GM21381 (cell line): ENCODE measurements around the gene CDH4.
"Not testable (repeated sequence)": the region's sequence is repeated elsewhere in the genome, so short reads cannot be mapped to it uniquely, and the experiment has no call there.

Experiments
- ATAC-seq: cut with Tn5 transposase; IDR thresholded peaks from one replicate; pipeline ENCODE4 v1.9.1; 2021; ENCODE audit warnings: mild to moderate bottlenecking, moderate library complexity; ENCODE audit not compliant: unreplicated experiment

Gene CDH4

DNA sequence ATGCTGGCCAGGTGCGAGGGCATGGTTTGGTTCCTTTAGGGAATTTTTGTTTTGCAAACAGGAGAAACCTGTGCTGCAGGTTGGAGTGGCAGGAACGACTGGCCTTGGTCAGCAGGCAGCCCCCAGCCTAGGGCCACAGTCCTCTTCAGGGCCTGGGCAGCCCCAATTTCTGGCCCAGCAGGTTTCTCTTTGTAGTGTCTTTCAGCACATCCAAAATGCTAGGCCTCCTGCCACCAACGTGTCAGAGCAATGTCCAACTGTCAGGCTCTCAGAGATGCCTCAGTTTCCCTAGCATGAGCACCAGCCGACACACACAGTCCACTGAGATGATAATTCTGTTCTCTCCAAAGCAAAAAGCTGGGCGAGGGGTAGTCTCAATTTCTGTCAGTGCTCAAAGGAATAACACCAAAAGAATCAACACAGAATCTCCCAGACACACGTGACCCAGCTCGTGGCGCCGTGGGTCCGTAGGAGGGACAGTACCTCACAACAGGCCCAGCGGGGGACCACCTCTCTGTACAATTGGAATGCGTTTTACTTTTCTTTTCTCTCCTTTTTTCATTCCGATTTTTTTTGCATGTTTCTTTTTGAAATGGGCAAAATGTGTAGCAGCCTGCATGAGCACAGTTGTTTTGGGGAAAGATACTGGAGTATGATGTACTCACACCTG is 687.8 kb downstream of the CDH4 start:
- no peak for ATAC-seq

DNA sequence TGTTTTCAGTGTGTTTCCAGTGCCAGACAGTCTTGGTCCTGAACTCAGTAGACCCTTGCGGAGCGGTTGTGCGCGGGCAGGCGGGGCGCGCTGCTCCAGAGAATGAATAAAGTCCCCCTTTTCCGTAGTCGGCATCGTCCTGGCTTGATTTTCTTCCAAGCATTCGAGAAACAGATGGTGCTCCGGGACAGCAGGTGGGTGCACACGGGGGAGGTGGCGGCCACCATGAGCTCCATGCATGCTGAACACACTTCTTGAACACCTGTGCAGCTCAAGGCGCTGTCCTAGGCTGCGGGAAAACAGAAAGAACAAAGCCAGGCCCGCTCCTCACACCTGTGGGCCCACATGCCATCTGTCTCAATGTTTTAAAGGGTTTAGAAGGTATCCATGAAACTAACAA is 688.4 kb downstream of the CDH4 start:
- ATAC-seq = no peak

DNA sequence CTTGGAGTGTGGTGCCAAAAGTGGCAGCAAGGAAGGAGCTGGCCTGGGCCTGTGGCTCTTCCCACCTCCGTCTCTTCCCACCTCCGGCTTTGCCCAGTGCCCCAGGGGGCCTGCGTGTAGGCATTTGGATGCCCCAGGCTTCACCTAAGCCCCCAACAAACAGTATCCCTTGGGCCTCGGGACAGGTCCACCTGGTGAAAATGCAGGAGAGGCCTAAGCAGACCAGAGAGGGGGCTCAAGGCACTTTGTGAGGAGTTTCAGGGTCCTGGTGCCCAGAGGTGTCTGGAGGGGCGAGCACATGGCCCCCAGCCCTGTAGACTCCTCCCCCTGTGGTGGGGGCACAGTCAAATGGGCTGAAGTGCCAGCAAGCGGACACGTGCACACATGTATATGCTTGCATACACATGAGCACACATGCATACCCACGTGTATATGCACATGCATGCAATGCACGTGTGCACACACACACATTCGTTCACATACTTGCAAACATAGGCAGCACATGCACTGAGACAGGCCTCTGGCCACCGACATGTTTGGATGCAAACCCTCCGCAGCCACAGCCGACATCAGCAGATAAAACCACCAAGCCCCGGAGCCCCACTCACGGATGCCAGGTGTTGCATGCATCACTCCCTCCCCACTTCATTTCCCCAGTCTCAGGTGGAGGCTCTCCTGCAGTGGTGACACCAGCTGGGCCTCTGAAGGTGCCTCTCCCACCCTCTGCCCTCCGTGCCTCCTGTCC is 689.1 kb downstream of the CDH4 start:
- no peak for ATAC-seq

DNA sequence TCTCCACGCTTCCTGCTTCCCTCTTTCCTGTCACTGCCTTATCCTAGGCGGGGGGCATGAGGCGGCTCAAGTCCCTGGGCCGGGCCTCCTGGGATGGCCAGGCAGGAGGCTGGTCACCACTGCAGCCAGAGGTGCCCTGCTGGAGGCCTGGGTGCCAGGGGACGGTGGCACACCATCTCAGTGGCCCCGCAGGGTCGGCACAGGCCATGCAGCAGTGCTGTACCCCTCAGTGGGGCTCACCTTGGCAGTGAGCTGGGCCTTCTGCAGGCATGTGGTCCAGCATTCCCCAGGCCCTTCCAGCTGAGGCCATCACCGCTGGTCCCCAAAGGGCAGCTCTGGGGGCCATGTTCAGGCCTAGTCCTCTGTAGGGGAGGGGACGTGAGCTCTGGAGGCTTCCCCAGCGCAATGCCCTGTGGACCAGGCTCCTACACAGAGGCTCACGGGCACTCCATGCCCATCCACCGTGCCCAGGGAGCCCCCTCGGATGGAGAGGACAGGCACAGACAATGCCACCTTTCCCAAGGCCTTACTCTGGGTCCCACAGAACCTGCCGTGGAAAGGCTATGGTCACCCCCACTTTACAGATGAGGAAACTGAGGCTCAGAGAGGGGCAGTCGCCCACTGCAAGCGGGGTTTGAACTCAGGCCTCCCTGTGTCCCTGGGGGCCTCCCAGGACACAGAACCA is 689.8 kb downstream of the CDH4 start:
- ATAC-seq = no peak

DNA sequence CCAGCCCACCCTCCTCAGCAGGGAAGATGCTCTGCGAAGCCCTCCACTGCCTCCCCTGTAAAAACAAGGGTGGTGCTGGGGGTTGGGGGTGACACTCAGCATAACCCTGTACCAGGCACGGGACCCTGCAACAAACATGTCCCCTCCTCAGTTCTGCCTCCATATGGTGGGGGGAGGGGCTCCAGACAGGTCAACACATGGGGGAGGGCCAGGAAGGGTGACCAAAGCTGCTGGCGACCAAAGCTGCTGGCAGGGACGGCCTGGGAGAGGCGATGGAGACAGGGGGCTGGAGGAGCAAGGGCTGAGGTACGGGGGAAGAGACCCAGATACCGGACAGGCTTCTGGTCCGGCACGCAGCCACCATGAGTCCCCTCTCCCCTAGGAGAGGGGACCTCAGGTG is 690.5 kb downstream of the CDH4 start:
- no peak for ATAC-seq

DNA sequence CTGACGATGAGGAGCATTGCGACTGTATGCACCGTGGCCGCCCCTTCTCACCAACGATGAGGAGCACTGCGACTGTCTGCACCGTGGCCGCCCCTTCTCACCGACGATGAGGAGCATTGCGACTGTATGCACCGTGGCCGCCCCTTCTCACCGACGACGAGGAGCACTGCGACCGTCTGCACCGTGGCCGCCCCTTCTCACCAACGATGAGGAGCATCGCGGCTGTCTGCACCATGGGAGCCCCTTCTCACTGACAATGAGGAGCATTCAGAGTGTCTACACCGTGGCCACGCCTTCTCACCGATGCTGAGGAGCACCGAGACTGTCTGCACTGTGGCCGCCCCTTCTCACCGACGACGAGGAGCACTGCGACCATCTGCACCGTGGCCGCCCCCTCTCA is 692.9 kb downstream of the CDH4 start:
- not testable (repeated sequence) for ATAC-seq

DNA sequence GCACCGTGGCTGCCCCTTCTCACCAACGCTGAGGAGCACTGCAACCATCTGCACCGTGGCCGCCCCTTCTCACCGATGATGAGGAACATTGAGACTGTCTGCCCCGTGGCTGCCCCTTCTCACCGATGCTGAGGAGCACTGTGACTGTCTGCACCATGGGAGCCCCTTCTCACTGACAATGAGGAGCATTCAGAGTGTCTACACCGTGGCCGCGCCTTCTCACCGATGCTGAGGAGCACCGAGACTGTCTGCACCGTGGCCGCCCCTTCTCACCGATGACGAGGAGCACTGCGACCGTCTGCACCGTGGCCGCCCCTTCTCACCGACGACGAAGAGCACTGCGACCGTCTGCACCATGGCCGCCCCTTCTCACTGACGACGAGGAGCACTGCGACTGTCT is 693.4 kb downstream of the CDH4 start:
- ATAC-seq = not testable (repeated sequence)

DNA sequence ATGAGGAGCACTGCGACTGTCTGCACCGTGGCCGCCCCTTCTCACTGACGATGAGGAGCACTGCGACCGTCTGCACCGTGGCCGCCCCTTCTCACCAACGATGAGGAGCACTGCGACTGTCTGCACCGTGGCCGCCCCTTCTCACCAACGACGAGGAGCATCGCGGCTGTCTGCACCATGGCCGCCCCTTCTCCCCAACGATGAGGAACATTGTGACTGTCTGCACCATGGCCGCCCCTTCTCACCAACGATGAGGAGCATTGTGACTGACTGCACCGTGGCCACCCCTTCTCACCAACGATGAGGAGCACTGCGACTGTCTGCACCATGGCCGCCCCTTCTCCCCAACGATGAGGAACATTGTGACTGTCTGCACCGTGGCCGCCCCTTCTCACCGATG is 696.0 kb downstream of the CDH4 start:
- not testable (repeated sequence) for ATAC-seq

DNA sequence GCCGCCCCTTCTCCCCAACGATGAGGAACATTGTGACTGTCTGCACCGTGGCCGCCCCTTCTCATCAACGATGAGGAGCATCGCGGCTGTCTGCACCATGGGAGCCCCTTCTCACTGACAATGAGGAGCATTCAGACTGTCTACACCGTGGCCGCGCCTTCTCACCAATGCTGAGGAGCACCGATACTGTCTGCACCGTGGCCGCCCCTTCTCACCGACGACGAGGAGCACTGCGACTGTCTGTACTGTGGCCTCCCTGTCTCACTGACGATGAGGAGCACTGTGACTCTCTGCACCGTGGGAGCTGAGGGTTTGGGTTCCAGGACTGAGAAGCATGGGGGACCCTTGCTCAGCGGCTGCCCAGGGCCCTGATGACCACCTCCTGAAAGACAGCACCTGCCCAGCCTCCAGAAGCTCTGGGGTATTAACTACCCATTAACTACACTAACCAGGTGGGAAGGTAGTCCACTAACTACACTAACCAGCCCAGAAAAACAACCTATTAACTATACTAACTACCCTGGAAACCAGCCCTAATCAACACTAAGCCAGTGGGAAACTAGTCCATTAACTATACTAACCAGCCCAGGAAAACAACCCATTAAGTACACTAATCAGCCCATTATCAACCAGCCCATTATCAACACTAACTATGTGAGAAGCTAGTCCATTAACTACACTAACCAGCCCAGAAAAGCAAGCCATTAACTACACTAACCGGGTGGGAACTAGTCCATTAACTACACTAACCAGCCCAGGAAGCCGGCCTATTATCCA is 696.7 kb downstream of the CDH4 start:
- no peak for ATAC-seq

DNA sequence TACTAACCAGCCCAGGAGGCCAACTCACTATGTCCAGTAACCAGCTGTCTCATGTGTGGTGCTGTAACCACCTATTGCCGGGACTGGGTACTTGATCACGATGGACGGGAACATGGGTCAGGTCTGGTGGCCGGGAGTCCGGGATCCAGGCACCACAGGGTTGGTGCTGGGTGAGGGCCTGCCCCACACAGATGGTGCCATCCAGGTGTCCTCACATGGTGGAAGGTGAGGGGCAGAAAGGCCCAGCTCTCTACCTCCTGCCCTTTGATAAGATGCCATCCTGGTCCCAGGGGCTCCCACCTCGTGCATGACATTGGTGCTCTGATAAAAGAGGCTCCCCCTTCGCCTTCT is 697.3 kb downstream of the CDH4 start:
- ATAC-seq = no peak

DNA sequence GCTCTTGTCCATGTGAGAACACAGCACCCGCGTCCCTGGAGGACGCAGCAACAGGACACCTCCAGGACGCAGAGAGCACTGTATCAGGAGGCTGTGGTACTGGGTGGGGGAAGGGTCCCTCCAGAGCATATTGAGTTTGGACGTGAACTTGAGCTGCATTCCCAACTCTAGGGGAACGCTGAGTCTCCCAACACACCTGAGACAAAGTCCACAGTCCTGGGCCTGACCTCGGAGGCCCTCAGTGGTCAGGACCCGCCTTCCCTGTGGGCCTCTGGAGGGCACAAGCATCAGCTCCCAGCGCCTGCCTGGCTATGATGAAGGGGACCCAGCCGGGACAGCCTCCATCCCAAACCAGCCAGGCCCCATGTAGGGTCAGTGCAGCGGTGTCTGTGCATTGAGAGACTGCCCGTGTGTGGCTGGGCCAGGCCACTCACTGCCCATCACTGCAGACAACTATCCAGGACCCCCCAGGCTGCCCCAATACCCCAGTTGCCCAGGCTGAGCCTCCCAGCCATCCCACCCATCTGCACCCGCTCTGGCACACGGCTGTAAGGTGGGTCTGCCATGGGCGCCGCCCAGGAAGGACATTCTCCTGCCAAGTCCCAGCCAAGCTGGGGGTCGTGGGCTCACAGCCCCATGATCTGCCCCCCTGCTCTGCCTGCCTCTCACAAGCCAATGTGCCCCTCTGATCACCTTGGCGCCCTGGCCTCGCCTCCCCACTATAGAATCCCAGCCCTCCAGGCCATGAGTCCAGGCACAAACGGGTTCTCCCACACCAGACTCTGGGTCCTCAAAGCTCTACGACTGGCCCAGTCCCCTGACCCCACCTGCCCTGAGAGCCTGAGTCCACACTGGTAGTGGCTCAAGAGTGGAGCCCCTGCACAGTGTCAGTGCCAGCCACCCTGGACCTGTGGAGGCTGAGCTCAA is 697.9 kb downstream of the CDH4 start:
- no peak for ATAC-seq

DNA sequence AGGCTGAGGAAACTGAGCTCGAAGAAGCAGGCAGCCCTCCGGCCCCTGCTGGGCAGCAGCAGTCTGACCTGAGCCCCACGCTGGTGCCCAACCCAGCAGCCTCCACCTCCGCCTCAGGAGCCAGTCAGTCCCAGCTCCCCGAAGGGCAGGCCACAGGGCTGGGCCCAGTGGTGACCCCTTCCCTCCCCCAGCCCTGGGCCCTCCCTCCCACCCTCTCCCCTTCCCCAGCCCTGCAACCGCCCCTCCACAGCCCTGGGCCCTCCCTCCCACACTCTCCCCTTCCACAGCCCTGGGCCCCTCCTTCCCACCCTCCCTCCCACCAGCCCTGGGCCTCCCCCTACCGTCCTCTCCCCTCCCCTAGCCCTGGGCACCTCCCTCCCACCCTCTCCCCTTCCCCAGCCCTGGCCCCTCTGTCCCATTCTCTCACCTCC is 698.6 kb downstream of the CDH4 start:
- ATAC-seq = no peak

DNA sequence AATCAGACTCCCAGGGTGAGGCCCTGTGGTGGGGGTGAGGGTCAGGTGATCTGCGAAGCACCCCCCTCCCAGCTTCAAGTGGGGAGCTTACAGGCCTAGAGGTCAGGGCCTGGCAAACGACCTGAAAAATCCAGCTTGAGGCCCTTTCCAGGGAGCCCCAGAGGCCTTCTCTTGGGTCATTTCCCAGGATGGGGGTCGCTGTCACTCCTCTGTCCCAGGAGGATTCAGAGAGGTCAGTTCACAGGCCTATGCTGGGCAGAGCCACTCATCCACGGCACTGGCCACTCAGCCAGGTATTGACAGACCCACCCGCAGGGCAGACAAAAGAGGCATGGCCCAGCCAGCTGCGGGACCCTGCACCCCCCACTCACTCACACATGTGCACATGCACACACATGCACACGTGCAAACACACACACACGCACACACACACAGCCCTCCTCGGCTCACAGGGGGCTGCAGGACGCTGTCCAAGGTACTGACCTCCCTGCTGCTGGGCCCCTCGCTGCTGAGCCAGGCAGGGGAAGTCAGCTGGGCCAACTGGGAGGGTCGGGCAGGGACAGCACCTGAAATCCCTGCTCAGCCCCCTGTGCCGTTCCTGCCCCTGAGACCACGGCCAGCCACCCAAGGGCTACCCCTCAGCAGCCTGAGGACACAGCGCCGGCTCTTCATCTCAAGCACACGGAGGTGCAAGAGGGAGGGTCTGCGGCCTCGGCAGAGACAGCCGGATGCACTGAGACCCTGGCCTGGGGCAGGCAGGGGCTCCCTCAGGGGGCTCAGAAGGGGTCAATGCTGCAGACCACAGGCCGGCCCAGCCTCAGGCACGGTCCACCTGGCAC is 699.9 kb downstream of the CDH4 start:
- ATAC-seq = no peak

DNA sequence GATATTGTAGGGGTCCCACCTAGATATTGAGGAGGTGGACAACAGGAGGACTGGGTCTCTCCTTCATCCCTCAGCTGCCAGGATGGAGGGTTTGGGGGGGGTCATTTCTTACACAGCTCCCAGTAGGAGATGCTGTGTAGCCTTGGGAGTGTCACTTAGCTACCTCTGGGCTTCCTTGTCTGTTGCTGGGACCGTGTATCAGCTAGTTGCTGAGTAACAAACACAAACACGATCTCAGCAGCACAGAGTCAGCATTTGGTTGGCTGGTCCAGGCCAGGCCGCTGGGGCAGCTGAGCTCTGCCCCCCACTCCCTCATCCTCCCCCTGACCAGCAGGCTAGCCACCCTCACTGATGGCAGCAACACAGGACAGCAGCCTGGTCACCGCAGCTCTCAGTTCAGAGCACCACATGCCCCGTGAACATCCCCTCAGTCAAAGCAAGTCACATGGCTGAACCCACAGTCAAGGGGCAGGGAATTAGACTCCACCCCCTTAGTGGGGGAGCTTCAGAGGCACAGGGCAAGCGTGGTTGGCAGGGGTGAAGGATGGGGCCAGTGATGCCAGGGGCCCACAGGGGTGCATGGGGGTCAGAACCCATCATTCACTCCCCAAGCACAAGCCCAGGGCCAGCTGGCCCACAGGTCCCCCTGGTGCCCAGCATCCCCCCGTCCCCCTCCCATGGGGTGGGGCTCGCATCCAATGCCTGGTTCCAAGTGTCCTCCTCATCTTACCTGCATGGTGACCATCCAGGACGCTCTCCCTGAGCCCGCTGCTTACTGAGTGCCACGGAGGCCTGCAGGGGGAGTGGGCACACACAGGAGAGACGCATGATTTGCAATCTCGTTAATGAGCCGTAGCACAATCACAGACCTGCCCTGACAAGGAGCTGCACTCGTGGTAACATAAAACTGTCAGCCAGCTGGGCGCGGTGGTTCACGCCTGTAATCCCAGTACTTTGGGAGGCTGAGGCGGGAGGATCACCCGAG is 701.3 kb downstream of the CDH4 start:
- ATAC-seq = no peak

DNA sequence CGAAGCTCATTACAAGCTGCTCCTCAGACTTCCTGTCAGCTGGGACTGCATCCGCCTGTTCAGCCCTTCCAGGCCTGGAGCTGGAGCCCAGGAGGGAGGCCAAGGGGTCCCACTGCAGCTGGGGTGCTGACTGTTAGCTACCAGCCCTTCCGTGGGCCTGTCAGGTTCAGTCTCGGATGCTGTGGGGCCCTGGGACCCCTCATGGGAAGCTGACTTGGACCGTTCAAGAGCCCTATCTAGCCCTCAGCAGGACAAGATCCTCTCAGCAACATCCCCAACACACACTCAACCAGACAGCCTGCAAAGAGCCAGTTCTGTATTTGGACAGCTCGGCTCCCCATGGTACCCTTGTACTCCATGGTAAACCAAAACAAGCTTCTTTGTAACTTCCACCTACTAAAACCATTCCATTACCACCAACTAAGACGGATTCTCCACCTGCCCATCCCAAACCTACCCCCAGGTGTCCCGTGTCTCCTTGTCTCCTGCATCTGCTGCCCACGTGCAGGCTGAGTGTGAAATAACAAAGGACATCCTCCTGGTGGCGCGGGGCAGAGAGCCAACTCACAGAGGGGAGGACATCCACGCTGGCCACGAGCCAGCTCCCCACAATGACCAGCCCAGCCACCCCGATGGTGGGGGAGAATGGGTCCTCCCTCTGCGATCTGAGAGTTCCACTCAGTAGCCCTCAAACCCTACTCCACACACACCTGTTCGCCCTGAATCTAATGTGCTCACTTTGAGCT is 702.4 kb downstream of the CDH4 start:
- no peak for ATAC-seq

DNA sequence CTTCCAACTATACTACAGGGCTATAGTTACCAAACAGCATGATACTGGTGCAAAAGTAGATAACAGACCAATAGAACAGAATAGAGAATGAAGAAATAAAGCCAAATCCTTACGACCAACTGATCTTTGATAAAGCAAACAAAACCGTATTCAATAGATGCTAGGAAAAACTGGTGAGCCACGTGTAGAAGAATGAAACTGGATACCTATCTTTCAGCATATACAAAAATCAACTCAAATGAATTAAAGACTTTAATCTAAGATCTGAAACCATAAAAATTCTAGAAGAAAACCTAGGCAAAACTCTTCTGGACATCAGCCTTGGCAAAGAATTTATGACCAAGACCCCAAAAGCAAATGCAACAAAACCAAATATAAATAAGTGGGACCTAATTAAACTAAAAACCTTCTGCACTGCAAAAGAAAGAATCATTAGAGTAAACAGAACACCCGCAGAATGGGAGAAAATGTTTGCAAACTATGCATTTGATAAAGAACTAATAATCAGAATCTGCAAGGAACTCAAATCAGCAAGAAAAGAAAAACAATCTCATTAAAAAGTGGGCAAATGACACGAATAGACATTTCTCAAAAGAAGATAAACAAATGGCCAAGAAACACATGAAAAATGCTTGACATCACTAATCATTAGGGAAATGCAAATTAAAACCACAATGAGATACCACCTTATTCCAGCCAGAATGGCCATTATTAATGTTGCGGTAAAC is 703.8 kb downstream of the CDH4 start:
- no peak for ATAC-seq
